RPMI8226 (cell line): ENCODE data around the gene TIMM23.
"Not testable (repeated sequence)": the region's sequence is repeated elsewhere in the genome, so short reads cannot be mapped to it uniquely, and the experiment has no call there.

ENCODE experiments used
- DNase-seq: peaks from one replicate; pipeline ENCODE4 v3.0.0-alpha.2; 2015

The TIMM23 gene

DNA sequence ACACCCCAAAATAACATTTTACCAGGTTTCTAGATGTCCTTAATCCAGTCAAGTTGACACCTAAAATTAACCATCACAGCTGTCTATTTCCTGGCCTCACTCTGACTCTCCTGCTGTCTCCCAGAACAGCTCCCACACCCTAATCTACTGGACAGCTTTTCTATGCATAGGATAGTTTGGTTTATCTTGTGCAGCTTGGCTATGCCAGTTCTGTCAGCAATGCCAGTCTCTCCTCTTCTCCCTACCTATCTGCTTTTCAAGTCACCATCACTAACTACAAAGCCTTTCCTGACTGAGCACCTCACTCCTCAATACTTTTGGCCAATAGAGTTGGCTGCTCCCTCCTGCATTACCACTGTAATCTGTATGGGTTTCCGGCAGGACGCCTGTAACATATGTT, 53.1 kb downstream of the TIMM23 start:
- DNase-seq: no peak

DNA sequence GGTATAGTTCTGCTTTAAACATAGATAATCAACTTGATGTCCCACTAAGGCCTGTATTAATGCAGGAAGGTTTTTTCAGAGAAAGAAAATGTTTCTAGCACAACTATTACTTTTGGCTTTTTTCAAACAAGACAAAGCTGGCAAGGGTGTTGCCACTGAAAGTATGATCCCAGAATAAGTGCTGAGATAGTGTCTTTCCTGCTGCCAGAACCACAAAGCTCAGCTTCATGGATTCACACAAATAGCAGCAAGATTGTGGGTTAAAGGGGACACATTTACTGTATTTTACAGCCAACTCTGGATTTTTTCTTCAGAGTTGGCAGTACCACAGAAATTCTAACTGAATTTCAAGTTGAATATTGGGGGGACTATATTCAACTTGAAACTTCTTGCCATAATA, 53.8 kb downstream of the TIMM23 start:
- peak; percentile 16 for DNase-seq

DNA sequence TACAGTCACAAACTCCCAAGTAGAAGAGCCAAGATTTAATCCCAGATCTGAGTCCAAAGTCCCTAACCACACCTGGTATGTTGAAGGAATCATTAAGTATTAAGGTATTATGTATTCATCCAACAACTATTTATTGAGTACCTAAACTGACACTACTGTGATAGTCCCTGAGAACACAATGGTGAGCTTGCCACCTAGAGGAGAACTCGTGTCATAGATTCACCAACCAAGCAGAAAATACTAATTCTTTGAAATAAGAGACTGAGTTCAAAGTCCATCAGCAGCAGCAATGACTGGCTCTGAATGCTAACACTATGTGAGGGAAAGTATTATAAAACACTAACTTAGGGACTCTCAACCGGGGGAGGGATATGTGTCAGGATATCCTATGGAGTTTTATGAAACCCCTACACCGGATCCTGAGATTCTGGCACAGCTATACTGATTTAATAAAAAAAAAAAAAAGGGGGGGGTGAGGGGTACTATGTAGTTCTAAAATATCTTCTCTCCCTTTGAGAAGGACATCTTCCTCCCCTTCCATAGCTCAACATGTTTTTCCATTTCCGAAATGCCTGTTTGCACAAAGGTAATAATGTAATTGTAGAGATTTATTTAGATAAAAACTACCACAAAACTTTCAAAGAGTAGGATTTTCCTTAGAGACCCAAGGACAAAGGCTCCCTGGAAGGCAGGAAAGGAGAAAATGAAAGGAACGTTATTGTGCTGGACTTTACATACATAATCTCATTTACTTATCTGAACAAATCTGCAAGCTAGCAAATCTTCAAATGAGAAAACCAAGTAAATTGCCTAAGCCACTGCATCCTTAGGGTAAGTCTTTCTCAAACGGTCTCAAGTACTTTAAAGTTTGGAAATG, 56.5 kb downstream of the TIMM23 start:
- peak; percentile 42 for DNase-seq

DNA sequence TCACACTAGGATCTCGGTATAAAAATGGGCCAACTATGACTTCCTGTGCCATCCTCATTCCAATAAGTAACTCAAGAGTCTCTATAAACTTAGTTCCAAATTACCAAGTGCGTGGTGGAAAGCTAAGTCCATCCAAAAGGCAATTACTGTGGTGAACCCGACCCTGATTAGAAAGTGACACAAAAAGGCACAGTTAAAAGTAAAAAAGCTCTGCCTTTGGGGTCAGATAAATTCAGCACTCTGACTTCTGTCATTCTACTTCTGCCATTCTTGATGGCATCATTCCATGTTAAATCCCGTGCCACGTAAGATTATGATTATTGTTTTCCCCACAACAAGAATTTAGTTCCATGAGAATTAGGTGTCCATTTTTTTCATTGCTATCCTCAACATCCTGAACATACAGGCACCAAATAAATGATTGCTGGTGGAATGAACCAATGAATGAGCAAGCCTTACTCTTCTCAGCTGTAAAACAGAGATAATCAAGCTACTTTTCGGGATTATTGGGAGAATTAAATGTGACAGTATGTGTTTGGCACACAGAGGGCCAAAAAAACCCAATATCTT, 57.3 kb downstream of the TIMM23 start:
- no peak for DNase-seq

DNA sequence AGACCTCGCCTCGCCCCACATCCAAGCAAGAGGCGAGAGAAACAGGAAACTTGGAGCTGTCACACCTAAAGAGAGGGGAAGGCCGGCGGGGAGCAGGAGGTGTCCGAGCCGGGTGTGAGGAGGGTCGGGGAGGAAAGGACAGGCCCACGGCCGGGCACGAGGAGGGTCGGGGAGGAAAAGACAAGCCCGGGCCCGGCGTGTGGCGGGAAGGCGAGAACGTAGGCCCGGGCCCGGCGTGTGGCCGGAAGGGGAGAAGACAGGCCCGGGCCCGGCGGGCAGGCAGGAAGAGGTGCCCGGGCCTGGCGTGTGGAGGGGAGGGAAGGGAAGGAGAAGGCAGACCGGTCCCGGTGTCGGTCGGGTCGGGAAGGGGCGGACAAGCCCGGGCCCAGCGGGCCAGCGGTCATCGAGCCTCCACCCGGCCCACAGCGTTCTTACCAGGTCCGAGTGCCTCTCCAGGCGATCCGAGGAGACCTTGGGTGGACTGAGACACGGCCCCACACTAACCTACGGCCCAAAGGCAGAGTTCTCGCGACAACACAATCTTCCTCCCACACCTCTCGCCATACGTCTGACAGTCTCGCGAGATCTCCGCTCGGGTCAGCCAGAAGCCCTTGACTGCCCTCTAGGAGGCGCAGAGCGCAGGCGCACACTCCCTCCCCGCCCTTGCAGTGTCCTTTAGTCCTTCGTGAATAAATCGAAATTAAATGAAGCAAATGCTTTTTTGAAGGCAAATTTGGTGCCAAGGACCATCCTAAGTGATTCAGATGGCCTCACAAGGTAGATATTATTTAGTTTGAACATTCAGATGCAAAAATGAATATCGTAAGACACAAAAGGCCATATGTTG, 58.0 kb downstream of the TIMM23 start, which contains the start of gene NCOA4:
Gene NCOA4, minus strand, starts transcription at position 533 of the 847 bp plus-strand sequence. CDS start 13,943 bp downstream, outside the sequence.
- DNase-seq: peak; percentile 96

DNA sequence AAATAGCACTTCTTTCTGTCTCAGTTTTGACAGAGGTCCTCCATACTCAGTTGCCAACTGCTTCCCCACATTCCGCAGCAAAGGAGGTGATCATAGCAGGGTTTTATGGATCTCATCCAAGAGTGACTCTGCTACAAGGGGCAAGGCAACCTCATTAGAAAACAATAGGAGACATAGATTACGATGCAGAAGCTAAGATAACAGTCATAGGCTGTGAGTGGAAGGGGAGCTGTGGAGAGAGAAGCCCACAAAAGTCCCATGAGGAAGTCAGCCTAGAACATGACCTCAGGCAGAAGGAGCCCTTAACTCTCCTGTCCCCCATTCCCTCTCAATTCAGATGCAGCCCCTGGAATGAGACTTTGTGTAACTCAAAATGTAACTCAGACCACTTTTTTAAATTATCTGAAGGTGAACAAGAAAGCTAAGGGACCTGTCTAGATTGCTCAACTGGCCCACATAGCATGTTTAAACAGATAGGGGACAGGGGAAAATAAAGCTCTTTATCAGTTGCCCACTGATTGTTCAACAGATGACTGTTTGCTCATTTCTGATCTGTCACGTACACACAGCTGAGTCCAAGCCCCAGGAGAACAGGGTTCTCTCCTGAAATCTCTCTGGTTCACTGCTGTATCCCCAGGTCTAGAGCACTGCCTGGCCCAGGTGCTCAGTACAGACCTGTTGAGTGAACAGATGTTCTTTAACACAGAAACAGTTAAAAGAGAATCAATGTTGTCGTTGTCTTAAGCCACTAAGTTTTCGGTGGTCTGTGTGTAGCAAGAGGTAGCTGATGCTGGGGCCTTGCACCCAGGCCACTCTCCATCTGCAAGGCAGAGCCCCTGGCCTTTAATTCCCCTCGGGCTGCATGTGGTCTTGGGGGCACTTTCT, 59.6 kb downstream of the TIMM23 start:
- DNase-seq: no peak

DNA sequence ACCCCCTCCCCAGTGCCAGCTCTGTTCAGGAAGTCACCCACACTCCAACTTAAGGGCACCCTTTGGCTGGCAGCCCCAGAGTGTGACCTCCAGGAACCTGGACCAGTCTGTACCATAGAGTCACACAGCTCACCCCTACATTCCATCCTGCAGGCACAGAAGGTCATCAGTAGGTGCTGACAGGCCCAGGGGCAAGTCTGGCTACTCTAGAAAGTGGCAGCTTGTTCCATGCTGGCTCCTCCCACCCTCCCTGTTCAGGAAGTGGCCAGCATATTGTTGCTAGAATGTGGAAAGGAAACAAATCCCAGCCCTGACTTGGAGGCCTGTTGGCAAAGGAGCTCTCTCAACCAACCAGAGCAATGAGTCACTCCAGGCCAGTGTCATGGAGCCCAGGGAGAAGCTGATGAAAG, 61.3 kb downstream of the TIMM23 start:
- no peak for DNase-seq

DNA sequence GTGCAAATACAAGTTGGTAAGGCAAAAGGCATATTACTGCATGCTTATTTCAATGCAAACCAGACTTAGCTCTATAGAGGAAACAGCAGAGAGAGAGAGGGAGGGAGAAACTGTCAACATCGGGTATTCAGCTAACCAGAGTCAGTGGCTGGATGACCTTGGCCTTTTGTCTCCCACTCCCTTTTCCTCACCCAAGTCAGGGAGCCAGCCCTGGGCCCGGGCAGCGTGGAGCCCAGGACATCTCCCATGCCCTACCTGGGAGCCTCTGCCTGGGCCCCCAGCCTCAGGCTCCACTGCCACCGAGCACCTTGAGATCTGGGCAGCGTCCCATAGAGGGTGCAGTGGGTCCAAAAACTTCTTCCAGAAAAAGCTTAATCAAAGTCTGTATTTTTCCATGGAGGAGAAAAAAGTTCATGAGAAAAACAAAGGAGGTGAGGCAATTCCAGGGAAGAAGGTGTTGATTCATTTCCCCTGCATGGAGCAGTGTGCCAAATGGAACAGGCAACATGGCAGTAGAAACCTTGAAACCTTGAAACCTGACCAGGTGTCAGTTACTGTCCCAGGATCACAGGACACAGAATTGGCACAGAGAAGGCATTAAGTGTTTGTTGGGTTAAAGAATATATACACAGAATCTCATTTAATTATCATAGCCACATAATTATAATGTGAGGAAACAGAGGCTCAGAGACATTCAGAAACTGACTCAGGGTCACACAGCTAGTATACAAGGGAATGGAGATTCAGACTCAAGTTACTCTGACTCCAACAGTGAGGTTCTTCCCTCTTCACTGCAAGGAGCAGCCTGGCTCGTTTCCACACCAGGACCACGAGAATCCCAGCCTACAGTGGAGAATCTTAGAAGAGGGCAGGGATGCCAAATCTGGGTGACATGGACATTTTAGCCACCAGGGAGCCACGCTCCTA, 63.9 kb downstream of the TIMM23 start:
- no peak for DNase-seq

DNA sequence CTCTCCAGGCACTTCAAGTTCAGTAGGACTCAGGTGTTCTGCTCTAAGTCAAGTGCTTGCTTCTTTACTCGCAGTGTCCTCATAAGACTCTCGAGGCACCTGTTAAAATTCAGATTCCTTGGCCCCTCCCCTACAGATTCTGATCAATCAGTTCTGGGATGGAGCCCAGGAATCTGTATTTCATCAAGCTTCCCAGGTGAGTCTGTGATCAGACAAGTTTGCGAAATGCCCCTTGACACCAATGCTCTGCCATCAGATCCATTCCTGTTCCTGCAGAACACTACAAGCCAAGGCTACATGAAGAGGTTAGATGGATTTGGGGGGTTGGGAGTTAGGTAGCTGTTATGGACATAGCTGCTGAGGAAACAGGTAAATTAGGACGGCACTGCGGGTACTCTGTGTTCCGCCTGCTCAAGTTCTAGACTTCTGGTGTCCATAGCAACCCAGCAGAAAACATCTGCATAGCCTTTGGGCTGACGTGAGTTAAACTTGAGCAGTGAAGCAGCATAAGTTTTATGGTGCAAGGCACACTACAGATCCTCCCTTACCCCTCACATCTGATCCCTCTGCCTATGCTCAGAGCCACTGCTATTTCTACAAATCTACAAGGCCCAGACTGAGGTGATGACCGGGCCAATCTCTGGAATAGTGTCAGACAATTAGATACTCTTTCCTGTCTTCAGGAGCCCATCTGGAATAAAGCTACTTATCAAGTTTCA, 65.0 kb downstream of the TIMM23 start:
- no peak for DNase-seq

DNA sequence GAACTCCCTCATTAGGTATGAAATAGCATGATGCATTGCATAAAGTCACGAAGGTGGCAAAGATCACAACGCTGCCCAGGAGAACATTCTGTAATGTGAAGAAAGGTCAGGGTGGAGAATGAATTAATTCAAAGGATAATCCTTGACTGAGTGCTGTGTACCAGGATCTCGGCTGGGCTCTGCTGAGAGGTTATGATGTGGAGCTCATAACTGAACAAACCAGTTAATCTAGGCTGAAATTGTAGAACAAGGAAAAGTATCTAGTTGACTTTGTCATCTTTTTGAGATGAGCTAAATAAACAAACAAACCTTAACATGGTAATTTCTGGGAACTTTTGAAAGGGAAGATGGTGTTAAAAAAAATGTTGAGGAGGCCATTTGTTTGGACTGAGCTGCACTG, 67.7 kb downstream of the TIMM23 start:
- no peak for DNase-seq

DNA sequence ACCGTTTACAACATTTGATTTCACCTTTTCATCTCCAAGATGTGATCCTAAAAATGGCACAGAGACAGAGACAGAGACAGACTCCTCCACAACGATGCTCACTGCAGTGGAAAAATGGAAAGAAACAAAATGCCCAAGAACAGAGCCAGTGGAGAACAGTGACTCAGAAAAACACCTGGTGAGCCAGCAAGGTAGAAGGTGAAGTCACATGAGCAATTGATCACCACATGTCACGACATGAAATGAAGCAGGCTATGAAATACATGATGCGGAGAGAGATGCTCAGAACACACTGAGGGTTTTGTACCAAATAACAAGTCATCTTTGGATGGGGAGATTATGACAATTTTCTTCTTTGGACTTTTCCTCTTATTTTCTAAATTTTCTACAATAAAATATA, 70.2 kb downstream of the TIMM23 start:
- DNase-seq: no peak

DNA sequence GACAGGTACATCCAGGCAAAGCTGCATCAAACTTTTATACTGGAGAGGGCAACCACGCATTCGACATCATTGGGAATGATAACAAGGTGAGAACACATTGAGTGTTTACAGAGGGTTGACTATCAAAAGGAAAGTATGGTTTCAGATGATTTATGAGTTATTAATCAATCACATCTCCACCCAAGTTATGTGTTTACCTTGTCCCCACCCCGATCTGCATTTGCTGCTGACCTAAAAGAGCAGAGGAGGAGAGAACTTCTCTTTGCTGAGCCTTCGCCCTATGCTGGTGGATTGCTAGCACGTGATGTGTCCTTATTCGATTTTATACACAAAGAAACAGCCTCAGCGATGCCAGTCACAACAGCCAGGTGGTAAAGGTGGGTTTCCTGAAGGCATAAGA, 74.0 kb downstream of the TIMM23 start, which contains the start of gene MSMB:
Gene MSMB, minus strand, starts transcription at position 9 of the 400 bp plus-strand sequence. CDS start 32 bp downstream, outside the sequence.
- no peak for DNase-seq

DNA sequence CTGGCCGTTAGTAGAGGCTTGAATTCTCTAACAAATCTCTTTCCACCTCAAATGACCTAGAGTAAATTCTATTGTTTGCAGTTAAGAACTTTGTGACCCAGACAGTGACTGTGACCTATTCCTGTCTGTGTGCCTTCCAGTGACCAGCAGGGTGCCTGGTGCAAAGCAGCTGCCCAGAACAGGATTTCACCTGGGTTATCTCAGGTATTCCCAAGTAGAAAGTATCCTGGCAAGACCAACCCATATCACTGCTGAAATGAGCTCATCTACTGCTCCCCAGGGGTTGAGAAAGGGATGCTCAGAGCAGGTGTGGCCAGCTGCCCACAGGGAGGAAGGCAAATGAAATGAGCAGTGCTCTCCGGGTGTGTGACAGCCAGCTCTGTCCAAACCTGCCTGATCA, 75.9 kb downstream of the TIMM23 start:
- no peak for DNase-seq

DNA sequence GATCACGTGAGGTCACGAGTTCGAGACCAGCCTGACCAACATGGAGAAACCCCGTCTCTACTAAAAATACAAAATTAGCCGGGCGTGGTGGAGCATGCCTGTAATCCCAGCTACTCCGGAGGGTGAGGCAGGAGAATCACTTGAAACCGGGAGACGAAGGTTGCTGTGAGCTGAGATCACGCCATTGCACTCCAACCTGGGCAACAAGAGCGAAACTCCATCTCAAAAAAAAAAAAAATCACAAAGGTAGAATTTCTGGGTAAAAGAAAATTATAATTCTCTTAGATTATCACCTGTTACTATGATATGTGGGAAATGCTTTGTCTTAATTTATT, 77.2 kb downstream of the TIMM23 start:
- DNase-seq: not testable (repeated sequence)

DNA sequence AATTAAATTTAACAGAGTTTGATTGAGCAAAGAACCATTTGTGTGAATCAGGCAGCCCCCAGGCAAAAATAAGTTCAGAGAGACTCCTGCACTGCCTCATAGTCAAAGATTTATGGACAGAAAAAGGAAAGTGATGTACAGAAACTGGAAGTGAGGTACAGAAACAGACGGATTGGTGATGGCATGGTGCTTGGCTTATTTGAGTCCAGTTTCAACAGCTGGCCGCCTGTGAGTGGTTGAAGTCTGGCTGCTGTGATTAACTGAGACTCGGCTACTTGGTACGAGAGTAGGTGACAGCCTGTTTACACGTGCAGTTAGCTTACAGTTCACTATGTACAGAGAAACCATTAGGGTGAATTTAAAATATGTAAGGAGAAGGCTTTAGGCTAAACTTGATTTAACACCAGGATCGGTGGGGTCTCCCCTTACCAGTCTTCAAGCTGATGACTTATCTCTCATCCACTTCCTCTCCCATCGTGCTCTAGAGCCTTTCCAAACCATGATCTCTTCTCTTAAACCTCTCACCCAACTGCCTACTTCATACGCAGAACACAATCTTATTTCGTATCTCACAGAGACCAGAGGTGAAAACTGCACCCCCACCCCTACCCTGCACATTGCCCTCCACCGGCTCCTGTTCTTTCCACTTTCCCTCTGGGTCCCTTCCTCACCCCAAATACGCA, 78.8 kb downstream of the TIMM23 start:
- no peak for DNase-seq

DNA sequence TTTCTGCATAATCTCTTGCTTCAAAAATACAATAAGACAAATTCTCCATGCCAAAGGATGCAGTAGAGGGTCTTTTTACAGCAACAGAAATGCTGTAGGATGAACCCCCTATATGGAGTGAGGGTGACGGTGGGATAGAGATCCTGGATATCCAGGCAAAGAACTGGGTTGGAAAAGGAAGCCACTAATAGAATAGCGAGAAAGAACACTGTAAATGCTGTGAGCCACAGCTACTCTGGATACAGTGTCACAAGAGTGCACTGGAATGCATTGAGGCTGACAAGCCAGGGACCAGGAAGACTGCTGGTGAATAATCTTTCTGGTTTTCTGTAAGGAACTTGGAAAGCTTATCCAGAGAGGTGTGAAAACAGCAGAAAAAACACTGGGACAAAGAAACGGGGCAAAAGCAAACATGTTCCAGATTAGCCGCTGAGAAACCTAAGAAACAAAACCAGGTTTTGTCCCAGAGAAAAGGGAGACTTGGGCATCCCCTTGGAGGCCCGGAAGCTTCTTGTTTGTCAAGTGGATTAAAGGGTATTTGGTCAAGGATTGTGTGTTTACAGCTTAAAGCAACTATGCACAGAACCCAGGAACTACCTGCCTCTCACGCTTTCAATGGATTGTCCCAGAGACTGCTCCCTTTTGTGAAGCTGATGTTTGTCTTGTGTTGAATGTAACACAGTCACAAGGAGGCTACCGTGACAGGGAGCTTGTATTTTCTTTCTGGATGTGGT, 79.9 kb downstream of the TIMM23 start:
- DNase-seq: no peak

DNA sequence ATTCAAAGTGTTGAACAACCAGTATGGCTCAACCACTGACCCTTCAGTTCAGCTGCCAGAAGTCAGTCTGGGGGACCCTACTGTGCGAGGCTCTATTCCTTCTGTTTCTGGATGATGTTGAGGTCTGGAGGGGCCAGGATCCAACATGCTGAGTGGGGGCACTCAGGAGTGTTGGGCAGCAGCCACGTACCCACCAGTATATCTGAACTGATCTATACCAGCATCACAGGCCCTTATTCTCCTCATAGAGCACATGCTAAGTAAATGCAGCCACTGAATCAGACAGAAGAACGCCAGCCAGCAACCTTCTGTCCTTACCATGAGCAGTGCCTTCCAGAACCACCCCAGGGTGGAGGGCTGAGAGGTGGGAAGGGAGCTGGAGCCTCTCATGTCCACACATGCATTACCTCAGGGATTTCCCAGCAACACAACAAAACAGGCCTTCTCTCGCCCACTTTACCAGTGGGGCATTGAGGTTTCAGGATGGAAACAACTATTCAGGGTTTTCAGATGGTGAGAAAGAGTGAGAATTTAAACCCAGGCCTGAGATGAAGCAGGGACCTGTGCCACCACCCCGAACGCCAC, 80.6 kb downstream of the TIMM23 start:
- DNase-seq: no peak
